Measurements from ENCODE around the gene PILRA.

DNA sequence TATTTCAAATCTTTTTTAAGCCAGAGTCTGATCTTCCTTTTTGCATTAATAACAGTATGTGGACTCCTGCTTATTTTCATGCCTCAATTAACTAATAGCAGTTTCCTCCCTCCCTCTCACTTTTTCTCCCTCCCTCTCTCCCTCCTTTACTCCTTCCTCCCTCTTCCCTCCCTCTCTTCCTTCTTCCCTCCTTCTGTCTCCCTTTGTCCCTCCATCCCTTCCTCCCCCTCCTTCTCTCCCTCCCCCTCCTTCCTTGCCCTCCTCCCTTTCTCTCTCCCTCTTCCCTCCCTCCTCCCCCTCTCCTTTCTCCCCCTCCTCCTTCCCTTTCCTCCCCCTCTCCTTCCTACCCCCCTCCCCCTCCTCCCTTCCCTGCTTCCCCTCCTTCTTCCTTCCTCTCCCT lies 53.2 kb downstream of the PILRA start:
- TF ChIP-seq, protein P1, sequence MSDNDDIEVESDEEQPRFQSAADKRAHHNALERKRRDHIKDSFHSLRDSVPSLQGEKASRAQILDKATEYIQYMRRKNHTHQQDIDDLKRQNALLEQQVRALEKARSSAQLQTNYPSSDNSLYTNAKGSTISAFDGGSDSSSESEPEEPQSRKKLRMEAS (IDR thresholded peaks at IDR 0.05; ENCODE audit: low read depth), result no peak
- no peak for TF ChIP-seq POLR2AphosphoS5 (IDR thresholded peaks at IDR 0.05; ENCODE audit: low read depth, low read length)
- TF ChIP-seq NFIC (IDR thresholded peaks at IDR 0.05; ENCODE audit: borderline replicate concordance), result no peak
- TF ChIP-seq, protein P2, sequence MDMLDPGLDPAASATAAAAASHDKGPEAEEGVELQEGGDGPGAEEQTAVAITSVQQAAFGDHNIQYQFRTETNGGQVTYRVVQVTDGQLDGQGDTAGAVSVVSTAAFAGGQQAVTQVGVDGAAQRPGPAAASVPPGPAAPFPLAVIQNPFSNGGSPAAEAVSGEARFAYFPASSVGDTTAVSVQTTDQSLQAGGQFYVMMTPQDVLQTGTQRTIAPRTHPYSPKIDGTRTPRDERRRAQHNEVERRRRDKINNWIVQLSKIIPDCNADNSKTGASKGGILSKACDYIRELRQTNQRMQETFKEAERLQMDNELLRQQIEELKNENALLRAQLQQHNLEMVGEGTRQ (IDR thresholded peaks at IDR 0.05; ENCODE audit: borderline replicate concordance, low read depth, low read length), result no peak
- TF ChIP-seq, protein P3, sequence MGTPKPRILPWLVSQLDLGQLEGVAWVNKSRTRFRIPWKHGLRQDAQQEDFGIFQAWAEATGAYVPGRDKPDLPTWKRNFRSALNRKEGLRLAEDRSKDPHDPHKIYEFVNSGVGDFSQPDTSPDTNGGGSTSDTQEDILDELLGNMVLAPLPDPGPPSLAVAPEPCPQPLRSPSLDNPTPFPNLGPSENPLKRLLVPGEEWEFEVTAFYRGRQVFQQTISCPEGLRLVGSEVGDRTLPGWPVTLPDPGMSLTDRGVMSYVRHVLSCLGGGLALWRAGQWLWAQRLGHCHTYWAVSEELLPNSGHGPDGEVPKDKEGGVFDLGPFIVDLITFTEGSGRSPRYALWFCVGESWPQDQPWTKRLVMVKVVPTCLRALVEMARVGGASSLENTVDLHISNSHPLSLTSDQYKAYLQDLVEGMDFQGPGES (IDR thresholded peaks at IDR 0.05; ENCODE audit: low read depth, low read length), result no peak

Data from SK-N-SH (cell line).